Measurements from ENCODE around the gene PVR.
"Not testable (repeated sequence)": the region's sequence is repeated elsewhere in the genome, so short reads cannot be mapped to it uniquely, and the experiment has no call there.

PVR gene

DNA sequence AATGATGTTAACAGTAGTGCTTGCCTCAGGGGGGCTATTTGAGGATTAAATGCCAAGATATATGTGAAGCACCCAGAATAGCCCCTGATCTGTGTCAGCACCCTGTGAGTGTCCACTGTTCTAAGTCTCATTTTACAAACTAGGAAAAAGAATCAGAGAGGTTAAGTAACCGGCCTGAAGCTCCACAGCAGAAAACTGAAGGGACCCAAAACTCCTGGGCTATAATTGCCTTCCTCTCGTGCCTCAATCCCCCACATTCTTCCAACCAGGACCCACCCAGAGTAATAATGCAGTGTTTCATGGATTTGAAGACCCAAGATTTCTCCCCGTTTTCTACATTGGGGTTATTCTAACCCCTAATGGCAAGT, 2.3 kb downstream of the PVR start:
- DNase-seq, result no peak

DNA sequence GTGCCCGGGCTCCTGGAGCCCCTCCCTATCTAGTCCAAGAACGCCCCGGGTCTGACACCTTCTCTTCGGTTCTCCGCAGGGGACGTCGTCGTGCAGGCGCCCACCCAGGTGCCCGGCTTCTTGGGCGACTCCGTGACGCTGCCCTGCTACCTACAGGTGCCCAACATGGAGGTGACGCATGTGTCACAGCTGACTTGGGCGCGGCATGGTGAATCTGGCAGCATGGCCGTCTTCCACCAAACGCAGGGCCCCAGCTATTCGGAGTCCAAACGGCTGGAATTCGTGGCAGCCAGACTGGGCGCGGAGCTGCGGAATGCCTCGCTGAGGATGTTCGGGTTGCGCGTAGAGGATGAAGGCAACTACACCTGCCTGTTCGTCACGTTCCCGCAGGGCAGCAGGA, 3.4 kb downstream of the PVR start:
- no peak for DNase-seq

DNA sequence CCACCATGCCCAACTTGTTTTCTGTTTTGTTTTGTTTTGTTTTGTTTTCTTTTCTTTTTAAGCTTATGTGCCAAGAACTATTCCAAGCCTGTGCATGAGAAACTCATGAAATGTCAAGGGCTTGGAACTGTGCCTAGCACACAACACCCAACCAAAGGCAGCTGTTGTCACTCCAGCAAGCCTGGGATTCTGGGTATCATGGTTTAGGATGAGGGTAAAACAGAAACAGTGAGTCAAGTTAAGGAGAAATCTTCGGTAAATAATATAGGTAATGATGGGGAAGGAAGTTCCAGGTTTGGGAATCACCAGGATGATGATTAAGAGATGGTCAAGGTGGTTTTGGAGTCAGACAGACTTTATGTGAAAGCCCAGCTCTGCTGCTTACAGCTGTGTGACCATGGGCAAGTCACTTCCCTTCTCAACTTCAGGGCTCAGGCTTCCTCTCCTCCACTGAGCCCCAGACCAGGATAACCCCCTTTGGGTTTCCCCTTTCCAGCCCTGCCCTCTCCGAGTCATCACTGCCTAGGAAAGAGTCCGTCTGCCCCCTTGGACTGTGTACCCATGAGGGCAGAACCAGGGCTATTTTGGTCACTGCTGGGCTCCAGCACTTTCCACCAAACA, 5.0 kb downstream of the PVR start:
- no peak for DNase-seq

DNA sequence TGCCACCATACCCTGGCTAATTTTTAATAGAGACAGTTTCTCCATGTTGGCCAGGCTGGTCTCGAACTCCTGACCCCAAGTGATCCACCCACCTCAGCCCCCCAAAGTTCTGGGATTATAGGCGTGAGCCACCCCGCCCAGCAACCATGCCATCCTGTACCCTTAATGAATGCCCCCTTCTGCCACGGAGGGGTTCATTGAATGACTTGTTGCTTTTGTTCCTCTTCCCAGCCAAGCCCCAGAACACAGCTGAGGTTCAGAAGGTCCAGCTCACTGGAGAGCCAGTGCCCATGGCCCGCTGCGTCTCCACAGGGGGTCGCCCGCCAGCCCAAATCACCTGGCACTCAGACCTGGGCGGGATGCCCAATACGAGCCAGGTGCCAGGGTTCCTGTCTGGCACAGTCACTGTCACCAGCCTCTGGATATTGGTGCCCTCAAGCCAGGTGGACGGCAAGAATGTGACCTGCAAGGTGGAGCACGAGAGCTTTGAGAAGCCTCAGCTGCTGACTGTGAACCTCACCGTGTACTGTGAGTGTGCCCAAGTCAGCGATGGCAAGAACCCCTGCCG, 6.0 kb downstream of the PVR start:
- DNase-seq, result no peak

DNA sequence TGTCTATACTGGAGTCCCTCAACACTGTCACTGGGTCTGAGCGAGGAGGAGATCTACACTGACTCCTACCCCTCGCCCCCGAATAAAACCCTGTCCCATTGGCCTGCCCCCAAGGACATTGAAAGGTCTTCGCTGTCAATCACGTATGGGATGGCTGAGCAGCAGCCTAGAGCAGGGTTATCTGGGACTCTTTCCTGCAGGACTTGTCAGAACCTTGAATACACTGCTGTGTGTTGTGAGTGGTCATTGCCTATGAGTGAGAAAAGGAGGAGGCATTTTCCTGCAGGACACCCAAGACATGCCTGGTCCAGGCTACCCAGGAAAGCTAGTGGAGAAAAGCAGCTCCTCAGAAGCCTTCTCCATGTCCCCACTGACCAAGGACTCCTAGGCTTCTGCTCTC, 9.6 kb downstream of the PVR start:
- DNase-seq, result no peak

DNA sequence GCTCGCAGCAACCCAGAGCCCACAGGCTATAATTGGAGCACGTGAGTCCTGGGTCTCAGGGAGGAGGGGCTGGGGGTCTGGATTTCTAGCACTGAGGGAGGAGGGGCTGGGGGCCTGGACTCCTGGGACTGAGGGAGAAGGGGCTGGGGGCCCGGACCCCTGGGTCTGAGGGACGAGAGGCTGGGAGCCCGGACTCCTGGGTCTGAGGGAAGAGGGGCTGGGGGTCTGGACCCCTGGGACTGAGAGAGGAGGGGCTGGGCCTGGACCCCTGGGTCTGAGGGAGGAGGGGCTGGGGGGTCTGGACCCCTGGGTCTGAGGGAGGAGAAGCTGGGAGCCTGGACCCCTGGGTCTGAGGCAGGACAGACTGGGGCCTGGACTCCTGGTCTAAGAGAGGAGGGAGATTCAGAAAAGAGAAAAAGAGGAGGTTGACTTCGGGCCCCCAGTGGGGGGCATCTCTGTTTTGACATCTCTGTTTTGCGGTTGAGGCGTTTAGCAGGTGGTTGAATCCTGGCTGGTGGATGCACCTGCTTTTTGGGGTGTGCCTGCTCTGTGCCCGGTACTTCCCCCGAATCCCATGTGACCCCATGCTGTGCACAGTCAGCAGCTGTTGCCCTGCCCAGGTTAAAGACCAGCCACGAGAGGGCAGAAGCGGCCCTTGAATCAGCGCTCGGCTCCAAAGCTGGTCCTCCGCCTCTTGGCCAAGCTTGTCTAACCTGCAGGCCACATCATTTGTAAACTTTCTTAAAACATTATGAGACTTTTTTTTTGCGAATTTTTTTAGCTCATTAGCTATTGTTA, 10.5 kb downstream of the PVR start:
- no peak for DNase-seq

DNA sequence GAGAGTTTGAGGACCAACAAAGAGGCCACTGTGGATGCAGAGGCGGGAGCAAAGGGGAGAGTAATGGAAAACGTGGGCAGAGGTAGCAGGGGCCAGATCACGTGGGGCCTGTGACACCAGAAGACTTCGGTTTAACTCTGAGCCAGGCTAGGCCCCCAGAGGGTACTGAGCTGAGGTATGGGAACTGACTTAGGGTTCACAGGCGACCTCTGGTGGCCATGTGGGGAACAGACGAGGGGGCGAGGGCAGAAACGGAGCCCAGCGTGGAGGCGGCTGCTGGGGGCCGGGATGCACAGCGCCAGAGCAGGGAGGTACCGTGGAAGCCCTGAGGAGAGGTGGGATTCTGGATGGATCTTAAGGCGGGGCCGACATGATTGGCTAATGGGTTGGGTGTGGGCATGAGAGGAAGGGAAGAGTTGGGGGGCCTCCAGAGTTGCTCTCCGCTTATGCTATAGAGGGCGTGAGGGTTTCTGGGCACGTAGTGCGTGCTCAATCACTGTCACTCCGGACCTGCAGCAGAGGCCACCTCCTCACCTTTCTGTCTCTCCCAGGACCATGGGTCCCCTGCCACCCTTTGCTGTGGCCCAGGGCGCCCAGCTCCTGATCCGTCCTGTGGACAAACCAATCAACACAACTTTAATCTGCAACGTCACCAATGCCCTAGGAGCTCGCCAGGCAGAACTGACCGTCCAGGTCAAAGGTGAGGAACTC, 13.7 kb downstream of the PVR start:
- DNase-seq, result peak in 1 of 2 experiments; percentile 30

DNA sequence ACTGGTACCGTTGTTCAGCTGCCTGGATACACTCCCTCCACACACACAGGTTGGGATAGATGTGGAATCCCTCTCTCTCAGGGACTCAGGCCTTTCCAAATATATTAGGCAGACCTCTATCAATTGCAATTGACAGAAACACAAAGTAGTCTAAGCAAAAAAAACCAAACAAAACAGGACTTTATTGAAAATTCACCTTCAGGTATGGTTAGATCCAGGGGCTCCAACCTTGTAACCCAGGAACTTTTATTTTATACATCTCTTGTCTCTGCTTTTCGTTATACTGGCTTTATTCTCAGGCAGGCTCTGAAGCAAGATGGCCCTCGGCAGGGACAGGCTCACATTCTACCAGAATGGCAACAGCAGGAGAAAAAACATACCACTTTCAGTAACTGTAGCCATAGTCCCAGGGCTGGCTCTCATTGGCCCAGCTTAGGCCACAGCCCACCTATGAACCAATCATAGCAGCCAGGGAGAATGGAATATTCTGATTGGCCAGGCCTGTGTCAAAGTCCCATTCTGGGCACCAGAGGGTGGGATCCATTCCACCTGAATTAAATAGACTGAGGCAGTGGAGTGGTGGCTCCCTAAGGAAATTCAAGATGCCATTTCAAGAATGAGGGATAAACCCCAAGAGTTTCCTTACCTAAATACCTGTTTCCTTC, 14.5 kb downstream of the PVR start:
- DNase-seq, result no peak

DNA sequence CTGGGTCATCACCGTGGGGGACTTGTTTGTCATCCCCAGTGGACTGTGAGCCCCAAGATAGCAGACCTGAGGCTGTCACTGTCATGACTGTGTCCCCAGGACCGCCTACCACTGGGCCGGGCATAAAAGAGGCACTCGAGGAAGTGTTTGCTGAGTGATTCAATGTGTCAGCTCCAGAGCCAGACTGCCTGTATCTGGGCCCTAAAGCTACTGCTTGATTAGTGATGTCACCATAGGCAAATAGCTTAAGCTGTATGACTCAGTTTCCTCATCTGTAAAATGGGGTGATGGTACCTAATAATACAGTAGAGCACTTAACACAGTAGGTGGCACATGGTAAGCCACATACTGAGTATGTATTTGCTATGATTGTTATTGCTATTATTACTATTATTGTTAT, 16.4 kb downstream of the PVR start:
- no peak for DNase-seq

DNA sequence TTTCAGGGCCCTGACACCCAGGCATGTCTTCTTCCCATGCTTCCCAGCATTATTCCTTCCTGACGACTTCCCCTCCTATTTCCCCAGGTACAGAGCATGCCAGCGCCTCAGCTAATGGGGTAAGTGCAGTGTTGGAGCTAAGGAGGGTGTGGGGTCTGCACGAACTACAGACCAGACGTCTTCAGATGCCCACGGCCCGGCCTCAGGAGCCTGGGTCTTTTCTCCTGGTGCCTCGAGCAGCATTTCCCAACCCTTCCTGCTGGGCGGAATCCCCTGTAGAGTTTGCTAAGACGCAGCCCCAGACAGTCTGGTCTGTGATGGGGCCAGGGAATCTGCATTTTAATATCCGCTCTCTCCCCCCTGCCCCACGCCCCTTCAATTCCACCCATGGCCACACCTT, 17.5 kb downstream of the PVR start:
- no peak for DNase-seq

DNA sequence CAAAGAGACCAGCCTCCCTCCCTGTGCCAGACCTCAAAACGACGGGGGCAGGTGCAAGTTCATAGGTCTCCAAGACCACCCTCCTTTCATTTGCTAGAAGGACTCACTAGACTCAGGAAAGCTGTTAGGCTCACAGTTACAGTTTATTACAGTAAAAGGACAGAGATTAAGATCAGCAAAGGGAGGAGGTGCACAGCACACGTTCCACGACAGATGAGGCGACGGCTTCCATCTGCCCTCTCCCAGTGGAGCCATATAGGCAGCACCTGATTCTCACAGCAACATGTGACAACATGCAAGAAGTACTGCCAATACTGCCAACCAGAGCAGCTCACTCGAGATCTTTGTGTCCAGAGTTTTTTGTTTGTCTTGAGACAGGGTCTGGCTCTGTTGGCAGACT, 18.2 kb downstream of the PVR start:
- no peak for DNase-seq

DNA sequence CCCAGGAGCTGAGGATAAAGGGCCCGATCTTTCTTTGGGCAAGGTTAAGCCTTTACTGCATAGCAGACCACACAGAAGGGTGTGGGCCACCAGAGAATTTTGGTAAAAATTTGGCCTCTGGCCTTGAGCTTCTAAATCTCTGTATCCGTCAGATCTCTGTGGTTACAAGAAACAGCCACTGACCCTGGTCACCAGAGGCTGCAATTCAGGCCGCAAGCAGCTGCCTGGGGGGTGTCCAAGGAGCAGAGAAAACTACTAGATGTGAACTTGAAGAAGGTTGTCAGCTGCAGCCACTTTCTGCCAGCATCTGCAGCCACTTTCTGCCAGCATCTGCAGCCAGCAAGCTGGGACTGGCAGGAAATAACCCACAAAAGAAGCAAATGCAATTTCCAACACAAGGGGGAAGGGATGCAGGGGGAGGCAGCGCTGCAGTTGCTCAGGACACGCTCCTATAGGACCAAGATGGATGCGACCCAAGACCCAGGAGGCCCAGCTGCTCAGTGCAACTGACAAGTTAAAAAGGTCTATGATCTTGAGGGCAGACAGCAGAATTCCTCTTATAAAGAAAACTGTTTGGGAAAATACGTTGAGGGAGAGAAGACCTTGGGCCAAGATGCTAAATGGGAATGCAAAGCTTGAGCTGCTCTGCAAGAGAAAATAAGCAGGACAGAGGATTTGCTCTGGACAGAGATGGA, 19.1 kb downstream of the PVR start:
- DNase-seq, result no peak

DNA sequence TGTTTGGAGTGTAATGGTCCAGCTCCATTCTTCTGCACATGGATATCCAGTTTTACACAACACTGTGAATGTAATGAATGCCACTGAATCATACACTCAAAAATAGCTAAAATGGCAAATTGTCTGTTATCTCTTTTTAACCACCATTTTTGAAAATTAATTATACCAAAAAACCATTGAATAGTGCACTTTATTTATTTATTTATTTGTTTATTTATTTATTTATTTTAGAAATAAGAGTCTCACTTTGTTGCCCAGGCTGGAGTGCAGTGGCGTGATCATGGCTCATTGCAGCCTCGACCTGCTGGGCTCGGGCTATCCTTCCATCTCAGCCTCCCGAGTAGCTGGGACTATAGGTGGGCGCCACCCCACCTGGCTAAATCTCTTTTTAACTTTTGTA, 20.3 kb downstream of the PVR start:
- DNase-seq, result no peak

DNA sequence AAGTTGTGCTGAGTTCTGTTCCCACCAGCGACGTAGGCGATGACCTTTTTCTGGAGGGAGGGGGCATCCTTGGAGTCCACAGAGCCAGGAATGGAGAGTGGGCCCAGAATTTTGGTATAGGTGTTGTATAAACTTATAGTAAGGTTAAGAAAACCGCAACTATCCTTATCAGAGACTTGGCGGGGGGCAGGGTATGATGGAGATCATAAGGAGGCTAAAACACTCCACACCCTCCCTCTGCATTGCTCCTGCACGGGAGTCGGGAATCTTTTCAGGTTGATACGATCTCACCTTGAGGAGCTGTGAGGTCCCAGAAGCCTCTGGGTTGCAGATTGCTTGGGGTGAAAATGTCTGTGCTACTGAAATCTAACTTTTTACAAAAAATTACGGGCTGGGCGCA, 21.3 kb downstream of the PVR start:
- no peak for DNase-seq

DNA sequence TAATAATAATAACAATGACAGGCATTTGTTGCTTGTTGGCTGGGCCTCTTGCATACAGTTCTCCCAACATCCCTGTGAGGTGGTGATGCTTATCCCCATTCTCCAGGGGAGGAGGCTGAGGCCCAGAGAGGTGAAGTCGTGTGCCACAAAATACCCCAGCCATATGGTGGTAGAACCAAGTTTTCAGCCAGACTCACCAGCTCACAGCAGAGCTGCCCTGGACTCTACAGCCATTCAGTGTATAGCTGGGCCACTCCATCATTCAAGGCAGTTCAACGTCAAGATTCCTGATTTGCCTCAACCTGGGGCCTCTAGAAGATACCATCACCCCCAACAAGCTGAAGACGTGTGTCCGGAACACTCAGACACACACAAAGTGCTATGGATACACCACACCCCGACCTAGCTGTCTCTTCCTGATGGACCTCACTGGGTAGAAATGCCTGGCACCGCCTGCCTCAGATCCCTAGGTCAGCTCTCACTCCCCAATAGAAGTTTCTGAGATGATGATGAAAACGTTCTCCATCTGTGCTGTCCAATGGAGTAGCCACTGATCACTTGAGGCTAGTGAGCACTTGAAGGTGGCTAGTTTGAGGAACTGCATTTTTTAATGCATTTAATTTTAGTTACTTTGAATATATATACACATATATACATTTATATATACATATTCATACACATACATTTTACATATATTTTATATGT, 23.3 kb downstream of the PVR start:
- DNase-seq, result peak in 1 of 2 experiments; percentile 27

DNA sequence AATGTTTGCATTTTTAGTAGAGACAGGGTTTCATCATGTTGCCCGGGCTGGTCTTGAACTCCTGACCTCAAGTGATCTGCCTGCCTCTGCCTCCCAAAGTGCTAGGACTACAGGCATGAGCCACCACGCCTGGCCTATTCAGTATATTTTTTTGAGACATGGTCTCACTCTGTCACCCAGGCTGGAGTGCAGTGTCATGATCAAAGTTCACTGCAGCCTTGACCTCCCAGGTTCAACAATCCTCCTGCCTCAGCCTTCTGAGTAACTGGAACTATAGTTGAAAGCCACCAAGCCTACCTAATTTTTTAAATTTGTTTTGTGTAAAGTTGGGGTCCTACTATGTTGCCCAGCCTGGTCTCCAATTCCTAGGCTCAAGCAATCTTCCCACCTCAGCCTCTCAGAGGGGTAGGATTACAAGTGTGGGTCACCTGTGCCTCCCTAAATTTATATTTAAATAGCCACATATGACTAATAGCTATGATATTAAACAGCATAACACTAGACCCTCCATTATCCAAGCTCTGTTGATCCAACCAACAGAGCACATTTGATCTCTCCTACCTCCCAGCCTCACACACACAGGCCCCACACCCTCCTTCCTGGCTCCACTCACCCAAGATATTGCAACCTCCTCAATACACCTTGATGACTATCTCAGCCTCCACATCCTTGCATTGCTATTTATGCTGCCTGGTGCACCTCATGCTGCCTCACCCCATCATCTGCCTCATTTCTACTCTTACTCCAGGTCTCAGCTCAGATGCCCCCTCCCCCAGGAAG, 25.5 kb downstream of the PVR start:
- DNase-seq, result no peak

DNA sequence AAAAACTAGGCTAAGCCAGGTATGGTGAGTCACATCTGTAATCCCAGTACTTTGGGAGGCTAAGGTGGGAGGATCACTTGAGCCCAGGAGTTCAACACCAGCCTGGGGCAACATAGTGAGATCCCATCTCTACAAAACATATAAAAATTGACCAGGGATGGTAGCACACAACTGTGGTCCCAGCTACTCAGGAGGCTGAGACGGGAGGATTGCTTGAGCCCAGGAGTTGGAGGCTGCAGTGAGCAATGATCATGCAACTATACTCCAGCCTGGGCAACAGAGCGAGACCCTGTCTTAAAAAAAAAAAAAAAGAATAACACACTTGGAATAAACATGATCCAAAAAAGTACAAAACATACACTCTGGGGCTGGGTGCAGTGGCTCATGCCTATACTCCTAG, 26.3 kb downstream of the PVR start:
- not testable (repeated sequence) for DNase-seq

DNA sequence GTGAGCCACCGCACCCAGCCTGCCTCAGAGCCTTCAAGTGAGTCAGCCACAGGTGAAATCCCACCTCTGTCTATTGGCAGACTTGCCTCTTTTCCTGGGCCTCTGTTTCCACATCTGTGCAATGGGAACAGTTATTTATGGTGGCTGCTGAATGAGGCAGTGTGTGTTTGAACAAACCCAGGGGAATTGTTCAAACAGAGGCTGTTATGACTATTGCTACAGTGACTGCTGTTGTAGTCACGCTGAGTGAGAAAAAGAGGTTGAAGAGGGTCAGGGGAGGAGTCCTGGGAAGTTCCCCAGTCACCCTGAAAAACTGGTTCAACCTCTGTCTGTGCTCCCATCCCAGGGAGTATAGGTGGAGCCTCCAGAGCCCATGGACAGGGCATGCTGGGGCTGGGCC, 27.7 kb downstream of the PVR start, which contains the start of gene CEACAM19:
CEACAM19 (plus strand) TSS at position 83 of the 400 bp plus-strand sequence. CDS start 450 bp downstream, outside the sequence.
- DNase-seq, result no peak

DNA sequence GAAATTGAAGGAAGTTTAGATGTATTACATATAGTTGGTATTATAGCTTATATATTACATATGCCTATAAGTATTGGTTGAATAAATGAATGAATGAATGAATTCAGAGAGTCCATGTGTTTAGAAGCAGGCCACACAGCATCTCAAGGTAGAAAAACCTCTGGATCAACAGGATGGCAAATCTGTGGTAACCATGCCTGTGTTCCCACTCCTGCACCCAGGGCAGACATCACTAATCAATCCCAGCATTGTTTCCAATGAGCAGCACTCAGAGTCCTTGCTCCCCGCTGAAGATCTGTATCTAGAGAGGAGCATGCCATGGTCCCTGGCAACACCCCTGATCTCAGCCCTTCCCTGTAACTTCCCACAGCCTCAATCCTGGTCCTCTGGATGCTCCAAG, 28.5 kb downstream of the PVR start:
- no peak for DNase-seq

DNA sequence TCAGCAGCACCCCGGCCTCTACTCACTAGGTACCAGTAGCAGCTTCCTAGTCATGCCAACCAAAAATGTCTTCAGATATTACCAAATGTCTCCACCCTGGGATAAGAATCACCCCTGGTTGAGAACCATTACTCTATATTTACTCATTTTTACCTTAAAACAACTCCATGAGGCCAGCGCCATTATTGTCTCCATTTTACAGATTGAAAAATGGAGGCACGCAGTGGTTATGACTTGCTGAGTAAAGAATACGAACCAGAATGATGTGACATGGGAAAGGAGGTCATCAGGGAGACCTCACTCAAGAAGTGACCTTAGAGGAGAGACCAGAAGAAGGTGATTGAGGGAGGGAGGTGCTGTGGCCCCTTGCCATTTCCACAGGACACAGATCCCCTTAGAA, 29.8 kb downstream of the PVR start:
- no peak for DNase-seq

DNA sequence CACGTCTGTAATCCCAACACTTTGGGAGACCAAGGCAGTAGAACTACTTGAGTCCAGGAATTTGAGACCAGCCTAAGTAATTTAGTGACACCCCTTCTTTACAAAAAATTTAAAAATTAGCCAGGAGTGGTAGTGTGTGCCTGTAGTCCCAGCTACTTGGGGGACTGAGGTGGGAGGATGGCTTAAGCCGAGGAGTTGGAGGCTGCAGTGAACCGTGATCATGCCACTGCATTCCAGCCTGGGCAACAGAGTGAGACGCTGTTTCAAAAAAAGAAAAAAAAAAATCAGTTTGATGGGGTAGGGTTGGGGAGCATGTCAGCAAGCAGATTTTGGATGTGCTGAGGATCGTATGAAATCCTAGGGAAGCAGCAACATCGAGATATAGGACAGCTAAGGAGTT, 31.8 kb downstream of the PVR start:
- no peak for DNase-seq

Measured in NCI-H1930 (cell line).